Measurements from ENCODE around the gene AP1G2.
"Not testable (repeated sequence)": the region's sequence is repeated elsewhere in the genome, so short reads cannot be mapped to it uniquely, and the experiment has no call there.

Gene AP1G2

GRCh38 chr14:23608454-23608853 lies 40.9 kb upstream of the AP1G2 start:
- Histone ChIP-seq H3K27me3 (ENCODE audit: control insufficient read depth in 1 of 2, insufficient read depth in 2 of 2, low read length in 2 of 2) (no peaks in the 10 kb centered on the region), H3K9me3 (ENCODE audit: low read length) (no peaks in the 10 kb centered on the region), H3K36me3 (ENCODE audit: insufficient read depth, low read length) (no peaks in the 10 kb centered on the region), H3K9ac (ENCODE audit: low read length) (no peak overlapping the region), H3K4me1 (ENCODE audit: insufficient read depth, low read length) (no peaks in the 10 kb centered on the region), H3K4me3 (ENCODE audit: low read depth in 1 of 2, low read length in 2 of 2) (no peak overlapping the region), H3K27ac (ENCODE audit: low read depth, low read length) (no peak overlapping the region)

- Histone ChIP-seq H3K9me3 (ENCODE audit: low read length) (no peaks in the 10 kb centered on the region), H3K4me1 (ENCODE audit: insufficient read depth, low read length) (no peaks in the 10 kb centered on the region), H3K4me3 (ENCODE audit: low read depth in 1 of 2, low read length in 2 of 2) (no peak overlapping the region), H3K9ac (ENCODE audit: low read length) (no peak overlapping the region), H3K36me3 (ENCODE audit: insufficient read depth, low read length) (no peaks in the 10 kb centered on the region), H3K27ac (ENCODE audit: low read depth, low read length) (no peak overlapping the region), H3K27me3 (ENCODE audit: control insufficient read depth in 1 of 2, insufficient read depth in 2 of 2, low read length in 2 of 2) (no peaks in the 10 kb centered on the region)
These were observed 38.5 kb upstream of the AP1G2 start for GRCh38 chr14:23605931-23606585.

- Histone ChIP-seq H3K4me1 (ENCODE audit: insufficient read depth, low read length) (no peaks in the 10 kb centered on the region), H3K27me3 (ENCODE audit: control insufficient read depth in 1 of 2, insufficient read depth in 2 of 2, low read length in 2 of 2) (no peaks in the 10 kb centered on the region), H3K36me3 (ENCODE audit: insufficient read depth, low read length) (no peaks in the 10 kb centered on the region), H3K4me3 (ENCODE audit: low read depth in 1 of 2, low read length in 2 of 2) (no peak overlapping the region), H3K27ac (ENCODE audit: low read depth, low read length) (no peak overlapping the region), H3K9me3 (ENCODE audit: low read length) (no peaks in the 10 kb centered on the region), H3K9ac (ENCODE audit: low read length) (no peak overlapping the region)
These were observed 37.1 kb upstream of the AP1G2 start for GRCh38 chr14:23604675-23605170.

GRCh38 chr14:23604148-23604547 lies 36.6 kb upstream of the AP1G2 start:
- Histone ChIP-seq H3K27me3 (ENCODE audit: control insufficient read depth in 1 of 2, insufficient read depth in 2 of 2, low read length in 2 of 2) (no peaks in the 10 kb centered on the region), H3K4me1 (ENCODE audit: insufficient read depth, low read length) (no peaks in the 10 kb centered on the region), H3K9ac (ENCODE audit: low read length) (no peak overlapping the region), H3K9me3 (ENCODE audit: low read length) (no peaks in the 10 kb centered on the region), H3K36me3 (ENCODE audit: insufficient read depth, low read length) (no peaks in the 10 kb centered on the region), H3K4me3 (ENCODE audit: low read depth in 1 of 2, low read length in 2 of 2) (no peak overlapping the region), H3K27ac (ENCODE audit: low read depth, low read length) (no peak overlapping the region)

- no peaks in the 10 kb centered on the region for H3K27me3 ChIP-seq (ENCODE audit: control insufficient read depth in 1 of 2, insufficient read depth in 2 of 2, low read length in 2 of 2)
- H3K4me1 ChIP-seq (ENCODE audit: insufficient read depth, low read length) = no peaks in the 10 kb centered on the region
- H3K36me3 ChIP-seq (ENCODE audit: insufficient read depth, low read length) = no peaks in the 10 kb centered on the region
- no peaks in the 10 kb centered on the region for H3K9me3 ChIP-seq (ENCODE audit: low read length)
- no peak overlapping the region for H3K27ac ChIP-seq (ENCODE audit: low read depth, low read length)
- no peak overlapping the region for H3K4me3 ChIP-seq (ENCODE audit: low read depth in 1 of 2, low read length in 2 of 2)
- no peak overlapping the region for H3K9ac ChIP-seq (ENCODE audit: low read length)
These were observed 35.5 kb upstream of the AP1G2 start for GRCh38 chr14:23603103-23603502.

GRCh38 chr14:23602181-23603095 lies 34.8 kb upstream of the AP1G2 start:
- Histone ChIP-seq H3K27ac (ENCODE audit: low read depth, low read length) (no peak overlapping the region), H3K4me1 (ENCODE audit: insufficient read depth, low read length) (no peaks in the 10 kb centered on the region), H3K36me3 (ENCODE audit: insufficient read depth, low read length) (no peaks in the 10 kb centered on the region), H3K4me3 (ENCODE audit: low read depth in 1 of 2, low read length in 2 of 2) (no peak overlapping the region), H3K9me3 (ENCODE audit: low read length) (no peaks in the 10 kb centered on the region), H3K27me3 (ENCODE audit: control insufficient read depth in 1 of 2, insufficient read depth in 2 of 2, low read length in 2 of 2) (no peaks in the 10 kb centered on the region), H3K9ac (ENCODE audit: low read length) (no peak overlapping the region)

- H3K36me3 ChIP-seq (ENCODE audit: insufficient read depth, low read length) = no peaks in the 10 kb centered on the region
- no peaks in the 10 kb centered on the region for H3K4me1 ChIP-seq (ENCODE audit: insufficient read depth, low read length)
- no peak overlapping the region for H3K4me3 ChIP-seq (ENCODE audit: low read depth in 1 of 2, low read length in 2 of 2)
- no peaks in the 10 kb centered on the region for H3K27me3 ChIP-seq (ENCODE audit: control insufficient read depth in 1 of 2, insufficient read depth in 2 of 2, low read length in 2 of 2)
- no peak overlapping the region for H3K27ac ChIP-seq (ENCODE audit: low read depth, low read length)
- H3K9ac ChIP-seq (ENCODE audit: low read length) = no peak overlapping the region
- H3K9me3 ChIP-seq (ENCODE audit: low read length) = no peaks in the 10 kb centered on the region
These were observed 34.2 kb upstream of the AP1G2 start for GRCh38 chr14:23601845-23602180.

GRCh38 chr14:23601424-23601823 lies 33.8 kb upstream of the AP1G2 start:
- no peaks in the 10 kb centered on the region for H3K27me3 ChIP-seq (ENCODE audit: control insufficient read depth in 1 of 2, insufficient read depth in 2 of 2, low read length in 2 of 2)
- no peaks in the 10 kb centered on the region for H3K36me3 ChIP-seq (ENCODE audit: insufficient read depth, low read length)
- no peaks in the 10 kb centered on the region for H3K4me1 ChIP-seq (ENCODE audit: insufficient read depth, low read length)
- H3K4me3 ChIP-seq (ENCODE audit: low read depth in 1 of 2, low read length in 2 of 2) = no peak overlapping the region
- no peaks in the 10 kb centered on the region for H3K9me3 ChIP-seq (ENCODE audit: low read length)
- H3K27ac ChIP-seq (ENCODE audit: low read depth, low read length) = no peak overlapping the region
- H3K9ac ChIP-seq (ENCODE audit: low read length) = no peak overlapping the region

GRCh38 chr14:23600806-23601205 lies 33.2 kb upstream of the AP1G2 start:
- H3K9me3 ChIP-seq (ENCODE audit: low read length) = no peaks in the 10 kb centered on the region
- no peak overlapping the region for H3K4me3 ChIP-seq (ENCODE audit: low read depth in 1 of 2, low read length in 2 of 2)
- H3K27ac ChIP-seq (ENCODE audit: low read depth, low read length) = no peak overlapping the region
- no peaks in the 10 kb centered on the region for H3K27me3 ChIP-seq (ENCODE audit: control insufficient read depth in 1 of 2, insufficient read depth in 2 of 2, low read length in 2 of 2)
- H3K4me1 ChIP-seq (ENCODE audit: insufficient read depth, low read length) = no peaks in the 10 kb centered on the region
- no peak overlapping the region for H3K9ac ChIP-seq (ENCODE audit: low read length)
- H3K36me3 ChIP-seq (ENCODE audit: insufficient read depth, low read length) = no peaks in the 10 kb centered on the region

GRCh38 chr14:23600322-23600707 lies 32.7 kb upstream of the AP1G2 start:
- H3K4me1 ChIP-seq (ENCODE audit: insufficient read depth, low read length) = no peaks in the 10 kb centered on the region
- H3K9ac ChIP-seq (ENCODE audit: low read length) = no peak overlapping the region
- no peaks in the 10 kb centered on the region for H3K9me3 ChIP-seq (ENCODE audit: low read length)

GRCh38 chr14:23594191-23594590 lies 26.6 kb upstream of the AP1G2 start:
- not testable (repeated sequence) for H3K4me3 ChIP-seq (ENCODE audit: low read depth in 1 of 2, low read length in 2 of 2)

More at GRCh38 chr14:23600322-23600707, 32.7 kb upstream of the AP1G2 start:
- H3K27ac ChIP-seq (ENCODE audit: low read depth, low read length) = no peak overlapping the region
- H3K27me3 ChIP-seq (ENCODE audit: control insufficient read depth in 1 of 2, insufficient read depth in 2 of 2, low read length in 2 of 2) = no peaks in the 10 kb centered on the region
- no peak overlapping the region for H3K4me3 ChIP-seq (ENCODE audit: low read depth in 1 of 2, low read length in 2 of 2)
- no peaks in the 10 kb centered on the region for H3K36me3 ChIP-seq (ENCODE audit: insufficient read depth, low read length)

More at GRCh38 chr14:23594191-23594590, 26.6 kb upstream of the AP1G2 start:
- H3K9ac ChIP-seq (ENCODE audit: low read length); H3K9me3 ChIP-seq (ENCODE audit: low read length); H3K27ac ChIP-seq (ENCODE audit: low read depth, low read length); H3K4me1 ChIP-seq (ENCODE audit: insufficient read depth, low read length); H3K36me3 ChIP-seq (ENCODE audit: insufficient read depth, low read length); H3K27me3 ChIP-seq (ENCODE audit: control insufficient read depth in 1 of 2, insufficient read depth in 2 of 2, low read length in 2 of 2): not testable (repeated sequence)
